NCI-H345 treated with DMSO at 0.1 percent for 48 hours (cell line): ENCODE measurements around the gene RBMS3.

Experiments
- DNase-seq: peaks from one replicate; lab custom pipeline; 2025; ENCODE audit not compliant: unreplicated experiment; lab: John Stamatoyannopoulos, UW

Gene RBMS3

DNA sequence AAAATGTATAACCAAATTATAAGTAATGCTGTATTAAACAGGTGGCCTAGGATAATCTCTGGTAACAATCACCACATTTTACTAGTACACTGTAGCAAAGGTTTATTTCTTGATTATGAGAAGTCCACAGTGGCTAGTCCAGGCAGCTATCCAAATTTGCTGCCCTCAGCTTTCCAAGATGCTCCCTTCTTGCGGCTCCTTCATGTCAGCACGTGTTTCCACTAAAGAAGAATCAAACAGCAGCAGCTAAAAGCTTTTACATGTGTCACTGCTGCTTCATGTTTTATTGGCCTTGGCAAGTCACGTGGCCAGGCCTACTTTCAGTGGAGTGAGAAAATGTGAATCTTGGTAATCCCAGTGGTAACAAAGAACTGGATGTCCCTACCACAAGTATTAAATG, 5.6 kb upstream of the RBMS3 start:
- DNase-seq: no peak

DNA sequence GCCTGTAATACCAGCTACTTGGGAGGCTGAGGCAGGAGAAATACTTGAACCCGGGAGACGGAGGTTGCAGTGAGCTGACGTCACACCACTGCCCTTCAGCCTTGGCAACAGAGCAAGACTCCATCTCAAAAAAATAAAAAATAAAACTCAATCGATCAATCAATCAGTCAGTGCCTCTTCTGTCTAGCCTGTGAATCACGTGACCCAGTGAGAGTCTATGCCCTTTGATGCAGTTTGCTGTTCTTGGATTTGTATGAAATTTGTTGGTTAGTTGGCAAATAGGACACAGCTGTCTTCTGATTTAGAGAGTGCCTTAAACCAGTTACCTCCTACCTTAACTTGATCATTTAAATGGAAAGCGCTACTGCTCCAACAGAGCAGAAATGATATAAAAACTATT, 3.6 kb upstream of the RBMS3 start:
- DNase-seq: no peak

DNA sequence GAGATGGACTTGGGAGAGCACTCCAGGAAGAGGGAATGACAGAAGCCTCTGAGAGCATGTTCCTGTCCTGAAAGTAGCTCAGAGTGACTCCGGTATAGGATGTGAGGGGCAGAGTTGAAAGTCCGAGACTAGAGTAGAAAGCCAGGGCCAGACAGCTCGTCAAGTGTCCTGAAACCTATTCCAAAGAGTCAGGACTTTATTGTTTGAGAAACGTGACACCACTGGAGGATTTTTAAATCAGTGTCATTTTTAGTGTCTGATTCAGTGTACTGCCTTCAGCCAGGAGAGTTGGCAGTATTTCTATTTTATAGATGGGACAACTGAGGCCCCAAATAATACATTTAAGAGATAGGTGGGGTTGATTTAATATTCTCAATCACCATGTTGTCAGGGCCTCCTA, 1.6 kb upstream of the RBMS3 start:
- DNase-seq: no peak

DNA sequence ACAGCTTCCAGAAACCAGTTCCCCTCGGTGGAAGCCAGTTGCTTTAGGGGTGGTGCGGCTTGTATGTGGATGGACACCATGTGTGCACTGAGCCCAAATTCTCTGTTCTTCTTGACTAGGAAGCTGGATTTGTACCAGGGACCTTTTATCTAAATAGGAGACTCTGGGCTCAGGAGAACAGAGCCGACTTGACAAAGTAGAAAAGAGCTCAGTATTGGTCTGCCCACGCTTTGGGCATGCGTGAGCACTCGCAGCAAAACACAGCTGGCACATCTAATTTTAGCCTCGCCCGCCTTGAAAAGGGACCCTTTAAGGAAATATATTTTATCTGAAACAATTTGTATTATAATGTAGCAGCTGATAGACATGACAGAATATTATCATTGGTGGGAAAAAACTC, 1.1 kb upstream of the RBMS3 start:
- no peak for DNase-seq

DNA sequence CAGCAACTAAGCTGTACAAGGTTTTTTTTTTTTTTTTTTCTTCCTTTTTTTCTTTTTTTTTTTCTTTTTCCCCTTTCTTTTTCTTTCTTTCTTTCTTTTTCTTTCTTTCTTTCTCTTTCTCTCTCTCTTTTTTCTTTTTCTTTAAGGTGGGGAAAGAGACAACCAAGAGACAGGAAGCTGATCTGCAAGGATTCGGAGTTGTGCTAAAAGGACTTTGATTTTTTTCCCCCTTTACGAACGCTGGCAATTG, 148 bp downstream of the RBMS3 start:
- DNase-seq: no peak

DNA sequence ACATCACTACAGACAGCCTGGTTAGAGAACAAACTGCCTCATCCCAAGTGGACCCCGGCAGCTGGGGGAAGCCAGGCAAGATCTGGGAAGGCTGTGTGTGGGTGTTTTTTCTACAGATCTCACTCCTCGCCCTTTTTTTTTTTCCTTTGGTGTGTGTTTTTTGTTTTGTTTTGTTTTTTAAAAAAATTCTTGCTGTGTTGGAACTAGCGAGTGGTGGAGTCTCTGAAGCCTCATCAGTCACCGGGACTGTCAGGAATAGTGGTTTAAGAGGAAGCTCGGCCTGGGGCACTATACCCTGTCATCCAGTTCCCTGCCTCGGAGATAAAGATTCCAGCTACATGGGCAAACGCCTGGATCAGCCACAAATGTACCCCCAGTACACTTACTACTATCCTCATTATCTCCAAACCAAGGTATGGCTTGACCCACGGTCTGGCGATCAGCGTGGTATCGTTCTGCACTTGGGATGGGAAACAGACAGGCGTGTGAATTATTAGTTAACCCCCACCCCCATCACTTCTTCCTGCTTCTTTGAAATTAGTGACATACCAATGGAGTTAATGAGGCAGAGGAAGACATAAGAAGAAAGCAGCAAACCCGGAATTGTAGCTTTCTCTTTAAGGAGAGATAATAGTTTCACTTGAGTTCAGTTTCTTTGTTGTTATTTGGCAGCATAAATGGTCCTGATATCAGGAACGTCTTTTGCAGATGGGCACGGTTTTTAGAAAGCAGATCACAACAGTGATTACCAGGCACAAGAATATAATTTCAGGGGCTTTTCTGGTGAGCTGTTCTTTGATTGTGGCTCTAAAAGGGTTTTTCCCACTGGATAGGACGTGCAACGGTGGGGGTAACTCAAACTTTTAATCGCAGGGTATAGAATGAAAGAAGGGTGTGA, 722 bp downstream of the RBMS3 start:
- DNase-seq: no peak

DNA sequence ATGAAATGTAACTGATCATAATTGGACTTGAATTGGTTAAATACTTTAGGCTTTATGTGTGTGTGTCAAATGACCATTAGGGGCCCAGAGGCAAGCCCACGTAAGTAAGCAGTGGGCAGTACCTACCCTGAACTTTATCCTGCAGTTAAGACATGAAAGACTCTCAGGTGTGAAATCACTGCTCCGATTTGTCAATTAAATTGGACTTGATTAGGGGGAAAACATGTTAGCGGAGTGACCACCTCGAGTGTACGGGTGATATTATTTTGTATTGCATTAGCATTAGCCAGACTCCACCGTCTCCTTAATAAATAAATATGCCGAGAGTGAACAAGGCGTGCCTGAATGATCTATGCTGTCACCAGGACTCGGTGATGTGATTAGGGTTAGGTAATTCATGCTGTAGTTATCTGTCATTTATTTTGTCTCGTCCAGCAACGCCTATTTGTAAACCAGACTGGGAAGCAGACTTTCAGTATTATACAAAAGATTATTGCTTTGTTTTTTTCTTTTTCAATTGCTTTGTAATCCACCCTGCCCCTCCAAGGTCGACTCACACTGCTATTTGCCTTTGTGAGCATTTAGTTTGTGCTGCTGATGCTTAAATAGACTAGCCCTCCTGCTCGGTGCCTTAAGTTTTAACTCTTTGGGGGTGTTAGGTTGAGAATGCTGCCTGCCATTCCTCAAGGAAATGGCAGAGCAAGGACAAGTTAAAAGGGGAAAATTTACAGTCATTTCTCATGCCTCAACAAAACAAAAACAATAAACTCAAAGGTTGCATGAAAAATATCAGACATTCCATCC, 1.8 kb downstream of the RBMS3 start:
- DNase-seq: no peak

DNA sequence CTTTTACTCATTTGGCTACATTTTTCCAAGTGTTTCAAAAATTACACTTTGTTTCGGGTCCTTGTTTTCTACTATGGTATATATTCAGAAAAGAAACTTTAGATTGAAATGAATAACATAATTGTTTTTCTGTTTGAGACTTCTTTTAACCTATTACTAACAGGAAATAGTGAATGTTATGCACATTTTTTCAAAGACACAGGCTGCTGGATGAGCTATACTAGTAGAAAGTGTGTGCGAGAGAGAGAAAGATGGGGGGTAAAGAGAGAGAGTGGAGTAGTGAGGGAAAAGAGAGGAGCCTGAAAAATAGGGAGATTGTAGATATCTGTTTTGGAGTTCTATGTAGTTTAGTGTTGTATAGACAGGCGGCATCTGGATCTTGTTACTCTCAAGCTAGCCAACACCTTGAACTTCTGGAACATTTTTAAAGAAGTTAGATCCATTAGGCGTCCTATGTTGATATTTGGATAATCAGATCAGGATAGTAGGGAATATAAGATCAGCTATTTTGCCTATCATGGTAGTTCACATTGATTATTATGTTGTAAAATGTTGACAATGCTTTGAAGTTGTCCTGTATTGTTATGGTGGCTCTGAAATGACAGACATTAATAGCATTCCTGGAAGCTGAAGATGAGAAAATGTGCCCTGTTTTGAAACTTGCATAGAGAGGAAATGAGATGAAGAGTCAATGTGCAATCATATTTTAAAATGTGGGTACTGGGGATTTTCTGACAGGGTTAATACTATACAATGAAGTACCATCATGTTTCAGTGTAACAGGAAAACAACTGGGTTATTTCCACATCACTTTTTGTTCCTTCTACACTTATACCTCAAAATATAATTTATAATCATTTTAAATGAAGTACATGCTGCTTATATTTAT, 2.6 kb downstream of the RBMS3 start:
- DNase-seq: no peak

DNA sequence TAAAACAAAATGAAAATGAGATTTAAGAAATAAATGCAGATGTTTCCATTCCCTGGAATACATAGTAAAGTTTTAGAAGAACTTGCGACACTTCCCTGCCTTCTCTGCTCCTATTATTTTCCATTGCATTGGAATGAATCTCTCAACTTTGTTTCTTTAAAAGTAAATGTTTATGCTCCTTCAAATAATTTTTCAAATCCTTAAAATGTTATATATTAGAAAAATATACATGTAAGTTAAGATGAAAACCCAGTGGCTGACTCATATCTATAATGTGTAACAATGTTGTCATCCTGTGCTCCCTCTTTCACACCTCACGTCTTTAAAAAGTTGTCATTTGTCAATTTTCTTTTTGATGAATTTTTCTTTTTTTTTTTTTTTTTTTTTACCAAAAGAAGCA, 3.6 kb downstream of the RBMS3 start:
- DNase-seq: no peak

DNA sequence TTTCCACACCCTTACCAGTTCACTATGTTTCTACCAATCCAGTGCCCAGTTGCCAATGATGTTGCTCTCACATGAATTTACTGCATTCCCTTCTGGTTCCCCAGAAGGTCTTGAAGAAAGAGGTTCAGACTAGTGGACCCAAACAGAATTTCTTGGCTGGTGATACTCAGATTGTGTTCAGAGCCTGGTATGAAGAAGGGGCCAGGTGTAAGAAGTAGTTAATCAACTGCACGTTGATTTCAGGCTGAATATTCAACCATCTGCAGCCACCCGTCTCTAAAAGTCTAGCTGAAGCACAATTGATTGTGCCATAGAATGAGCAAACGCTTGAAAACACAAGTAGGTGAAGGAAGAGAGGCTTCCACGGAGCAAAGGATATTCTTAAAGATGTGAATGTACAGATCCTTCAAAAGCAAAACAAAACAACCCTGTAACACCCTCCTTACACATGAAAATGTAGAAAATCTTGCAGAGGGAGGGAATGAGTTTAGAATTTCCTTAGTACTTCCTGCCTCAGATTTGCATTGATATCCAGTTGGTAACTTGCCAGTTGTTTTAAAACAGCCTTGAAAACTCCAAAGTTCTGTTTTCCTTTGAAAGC, 4.7 kb downstream of the RBMS3 start:
- DNase-seq: no peak

DNA sequence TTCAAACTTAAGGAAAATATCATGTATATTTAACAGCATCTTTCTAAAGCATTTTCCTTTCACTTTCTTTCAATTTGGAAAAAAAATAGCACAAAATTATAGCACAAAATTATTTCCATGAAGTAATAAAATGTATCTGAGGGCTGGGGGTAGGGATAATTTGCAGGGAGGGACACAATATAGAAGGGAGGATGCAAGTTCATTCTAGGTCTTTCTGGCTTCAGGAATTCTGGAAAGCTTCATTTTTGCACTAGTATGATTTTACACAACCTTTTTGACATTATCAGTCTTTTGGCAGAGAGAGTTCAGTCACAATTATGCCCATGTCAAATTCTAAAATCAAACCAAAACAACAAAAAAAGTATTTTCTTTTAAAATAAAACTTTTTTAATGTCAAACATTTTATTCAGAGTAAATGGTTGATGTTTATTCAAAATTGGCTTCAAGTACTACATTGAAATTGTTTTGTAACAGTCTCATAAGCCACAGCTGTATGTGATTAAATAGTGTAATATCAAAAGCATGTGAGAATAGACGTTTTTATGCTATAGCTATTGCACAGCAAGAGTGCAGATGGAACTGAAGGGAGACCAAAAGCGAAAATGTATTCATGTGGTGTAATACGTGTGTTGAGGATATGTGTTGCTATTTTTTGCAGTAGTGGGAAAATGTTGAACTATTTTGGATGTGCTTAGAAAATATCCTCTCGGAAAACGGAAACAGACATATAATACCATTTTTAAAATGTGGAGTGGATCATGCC, 5.8 kb downstream of the RBMS3 start:
- no peak for DNase-seq

DNA sequence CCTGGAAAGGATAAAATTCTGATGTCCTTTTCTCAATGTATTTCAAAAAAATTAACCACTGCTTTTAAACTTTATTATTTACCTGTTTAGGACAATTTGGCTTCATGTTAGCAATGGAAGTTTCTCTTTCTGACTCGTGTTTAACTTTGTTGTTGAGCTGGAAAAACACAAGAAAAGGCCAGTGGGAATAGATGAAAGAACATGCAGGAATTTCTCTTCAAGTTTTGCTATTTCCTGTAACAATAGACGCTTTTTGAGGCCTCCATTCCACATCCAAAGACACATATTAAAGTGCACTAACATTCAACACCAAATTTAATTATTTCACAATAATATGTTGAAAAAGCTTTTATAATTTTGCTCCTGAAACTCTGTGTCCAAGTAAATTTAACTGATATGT, 9.7 kb downstream of the RBMS3 start:
- no peak for DNase-seq

DNA sequence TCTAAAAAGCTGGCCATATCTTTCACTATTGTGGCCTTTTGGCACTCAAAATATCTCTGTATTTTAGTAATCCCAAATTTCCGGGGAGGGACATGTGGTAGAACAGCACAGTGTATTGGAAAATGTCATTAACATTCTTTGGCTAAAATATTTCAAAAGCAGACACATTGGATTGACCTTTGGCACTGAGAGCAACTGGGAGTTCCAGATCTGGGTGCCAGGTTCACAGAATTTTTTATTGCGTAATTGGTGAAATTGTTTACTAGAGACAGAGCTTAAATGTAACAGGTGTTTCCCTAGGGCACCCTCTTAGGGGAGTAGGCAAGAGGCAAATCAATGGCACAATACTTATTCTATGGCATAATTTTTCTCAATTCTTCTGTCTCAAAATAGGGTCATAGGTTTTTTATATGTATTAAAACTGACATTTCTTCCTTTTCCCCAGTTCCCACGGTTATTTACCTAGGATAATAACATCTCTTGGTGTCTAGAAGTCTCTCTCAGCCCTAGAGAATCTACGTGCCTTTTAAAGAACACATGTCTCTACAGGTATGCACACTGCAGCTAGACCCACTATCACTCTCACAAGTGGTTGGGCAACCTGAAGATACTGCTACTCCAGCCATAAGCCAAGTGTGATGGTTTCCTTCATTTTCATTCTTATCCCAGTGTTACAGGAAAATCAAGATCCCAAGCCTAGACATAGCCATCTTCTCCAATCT, 10.6 kb downstream of the RBMS3 start:
- no peak for DNase-seq

DNA sequence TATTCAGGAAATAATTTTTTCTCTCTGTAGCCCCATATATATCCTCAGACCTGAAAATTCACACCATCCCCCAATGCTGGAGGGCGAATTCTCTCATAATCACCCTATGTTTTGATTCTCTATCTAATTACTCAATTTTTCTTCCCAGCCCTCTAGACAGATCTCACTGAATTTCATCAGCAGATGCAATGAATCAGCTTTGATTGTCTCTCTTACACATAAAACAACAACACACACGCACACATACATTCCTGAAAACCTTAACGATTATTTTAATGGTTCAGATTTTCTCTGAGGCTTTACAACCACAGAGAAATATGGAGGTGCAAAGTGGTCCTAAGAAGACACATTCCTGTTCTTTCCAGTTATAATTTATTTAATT, 11.1 kb downstream of the RBMS3 start:
- no peak for DNase-seq

DNA sequence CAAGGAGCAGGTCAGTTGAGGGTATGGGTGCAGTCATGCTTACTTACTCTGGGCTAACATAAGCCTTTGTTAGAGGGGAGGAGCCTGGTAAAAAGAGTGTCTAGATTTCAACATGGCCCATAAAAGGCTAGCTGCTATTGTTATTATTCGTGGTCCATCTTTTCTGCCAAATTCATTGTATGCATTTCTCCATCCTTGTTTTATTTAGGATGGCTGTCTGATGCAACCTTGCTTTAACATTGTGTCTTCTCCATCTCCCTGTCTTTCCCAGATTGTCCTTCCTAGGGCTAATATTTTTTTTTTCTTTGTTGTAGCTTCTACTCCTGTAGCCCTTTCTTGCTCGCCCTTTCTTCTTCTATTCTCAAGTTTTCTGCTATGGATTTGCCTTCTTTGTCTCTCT, 12.6 kb downstream of the RBMS3 start:
- no peak for DNase-seq

DNA sequence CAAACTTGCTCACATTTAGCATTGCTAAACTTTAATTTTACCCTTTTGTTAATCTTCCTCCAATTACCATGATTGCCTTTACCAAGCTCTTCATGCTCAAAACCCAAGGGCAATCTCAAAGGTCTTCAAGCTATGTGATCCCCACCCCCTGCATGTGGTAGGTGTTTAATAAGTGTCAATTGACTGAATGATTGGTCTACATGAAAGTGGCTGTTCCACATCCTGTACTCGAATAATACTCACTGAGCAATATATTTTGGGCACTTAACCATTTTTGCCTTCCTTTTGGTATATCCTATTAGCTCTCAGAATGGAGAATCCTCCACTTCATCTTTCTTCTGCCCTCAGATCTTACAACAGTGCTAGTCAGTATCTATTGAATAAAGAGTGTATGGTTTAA, 17.1 kb downstream of the RBMS3 start:
- DNase-seq: no peak

DNA sequence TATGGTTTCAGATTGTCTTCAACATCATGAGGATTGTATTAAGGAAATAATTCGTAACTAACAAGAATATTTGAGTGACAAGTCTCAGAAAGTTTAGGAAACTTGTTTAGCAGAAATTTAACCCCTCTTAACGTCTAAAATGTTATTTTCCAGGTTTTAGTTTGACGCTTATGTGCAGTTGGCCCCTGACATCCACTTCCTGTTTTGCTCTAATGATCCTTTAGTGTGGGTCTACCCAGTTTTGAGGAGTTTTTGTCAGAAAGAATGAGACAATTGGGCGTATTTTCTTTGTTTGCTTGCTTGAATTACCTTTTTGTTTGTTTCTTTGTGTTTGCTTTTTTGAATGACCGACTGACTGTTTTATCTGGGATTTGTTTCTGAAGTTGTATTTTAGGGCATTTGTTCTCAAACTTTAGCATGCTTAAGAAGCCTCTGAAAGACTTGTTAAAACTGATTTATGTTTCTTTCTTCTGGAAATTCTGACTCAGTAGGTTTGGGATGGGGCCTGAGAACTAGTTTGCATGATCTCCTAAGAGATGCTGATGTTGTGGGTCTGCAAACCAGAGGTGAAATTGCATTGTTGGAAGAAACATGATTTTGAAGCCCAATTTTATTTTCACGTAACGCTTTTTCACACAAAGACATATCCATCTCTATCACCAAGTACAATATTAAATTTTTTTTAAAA, 20.6 kb downstream of the RBMS3 start:
- no peak for DNase-seq

DNA sequence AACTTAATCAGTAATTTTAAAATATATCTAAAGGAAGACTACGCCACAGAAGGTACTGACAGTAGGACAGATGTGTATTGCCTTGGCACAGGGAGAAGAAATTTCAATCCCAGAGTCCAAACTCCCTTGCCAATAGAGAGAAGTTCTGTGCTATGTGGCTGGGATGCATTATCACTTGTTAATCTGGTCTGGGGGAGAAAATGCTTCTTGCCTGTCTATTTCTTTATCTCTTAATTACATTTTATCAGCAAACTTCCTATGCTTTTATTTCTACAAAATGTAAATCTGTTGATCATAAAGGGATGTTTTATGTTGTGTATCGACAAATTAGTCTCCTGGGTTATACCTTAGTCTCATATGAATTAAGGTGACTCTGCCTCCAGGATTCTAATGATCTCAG, 21.7 kb downstream of the RBMS3 start:
- DNase-seq: no peak

DNA sequence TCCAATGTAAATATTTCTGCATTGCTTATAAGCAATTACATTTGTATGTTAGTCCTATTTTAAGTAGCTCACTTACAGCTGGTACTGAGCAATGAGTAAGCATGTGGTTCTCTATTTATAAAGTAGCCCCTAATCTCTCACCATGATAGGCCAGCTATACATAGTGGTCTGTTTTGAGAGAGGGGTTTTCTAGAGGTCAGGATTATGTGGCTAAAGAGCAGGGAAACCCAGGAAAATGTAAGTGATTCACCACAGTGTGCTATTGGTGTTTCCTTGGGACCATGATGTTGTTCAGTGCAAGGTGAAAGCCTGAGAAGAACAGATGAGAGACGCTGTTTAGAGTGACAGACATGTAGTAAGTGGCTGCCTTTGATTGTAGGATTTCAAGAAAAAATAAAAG, 26.4 kb downstream of the RBMS3 start:
- no peak for DNase-seq
